WTC11 (cell line): ENCODE measurements around the gene COL4A6. TPM values are rescaled to one million over a fixed set of nuclear protein-coding genes. Genes with fewer than 3 reads are reported as not detected.

Experiments
- ATAC-seq: fragments of 200-7000 bp; cut with Tn5 transposase; 2 replicates; pipeline ENCODE4 v1.10.0; 2021; ENCODE audit warnings: mild to moderate bottlenecking, moderate library complexity
- CTCF ChIA-PET: fragments of 300-600 bp; sonication (Branson Sonifier 250); formaldehyde crosslinking; loops from one replicate; lab custom pipeline; 2021; ENCODE audit warnings: antibody characterized with exemption; lab: Charles Lee
- POLR2A ChIA-PET: fragments of 350-600 bp; sonication (Branson Sonifier 250); formaldehyde crosslinking; loops from one replicate; lab custom pipeline; 2021; ENCODE audit warnings: antibody characterized with exemption; lab: Charles Lee
- DNase-seq: peaks from one replicate; pipeline ENCODE4 v3.0.0; 2021; ENCODE audit warnings: low spot score
- H3K27ac Mint-ChIP-seq: 2 replicates; pipeline ENCODE4 v1.8.0; 2021; ENCODE audit warnings: mixed read lengths
- H3K27me3 Mint-ChIP-seq: 2 replicates; pipeline ENCODE4 v1.8.0; 2021; ENCODE audit warnings: low read depth, mild to moderate bottlenecking, moderate library complexity, mixed read lengths
- H3K36me3 Mint-ChIP-seq: 2 replicates; pipeline ENCODE4 v1.8.0; 2021; ENCODE audit warnings: mixed read lengths
- H3K4me1 Mint-ChIP-seq: 2 replicates; pipeline ENCODE4 v1.8.0; 2022; ENCODE audit warnings: mixed read lengths
- H3K4me3 Mint-ChIP-seq: 2 replicates; pipeline ENCODE4 v1.8.0; 2021; ENCODE audit warnings: mild to moderate bottlenecking, moderate library complexity, mixed read lengths
- H3K9me3 Mint-ChIP-seq: 2 replicates; pipeline ENCODE4 v1.8.0; 2021; ENCODE audit warnings: mixed read lengths
- CBFB ChIP-seq: sonication (generic); formaldehyde crosslinking; IDR thresholded peaks from 2 replicates; pipeline ENCODE4 v1.8.1; 2022; ENCODE audit warnings: mild to moderate bottlenecking, low read depth, missing genetic modification reagents
- CDX4 ChIP-seq: fragments of 250-450 bp; sonication (Bioruptor Pico); IDR thresholded peaks from 2 replicates; pipeline ENCODE4 v1.9.0; 2021; ENCODE audit warnings: moderate library complexity, mild to moderate bottlenecking, inconsistent platforms, borderline replicate concordance
- EMX1 ChIP-seq: fragments of 250-450 bp; sonication (Bioruptor Pico); IDR thresholded peaks from 2 replicates; pipeline ENCODE4 v1.8.0; 2021; ENCODE audit warnings: mild to moderate bottlenecking
- FOXK1 ChIP-seq: sonication (generic); formaldehyde crosslinking; IDR thresholded peaks from 2 replicates; pipeline ENCODE4 v1.8.0; 2022; ENCODE audit warnings: mild to moderate bottlenecking, moderate library complexity, missing genetic modification reagents
- GTF2I ChIP-seq: fragments of 250-450 bp; sonication (Bioruptor Pico); conservative IDR thresholded peaks from 2 replicates; pipeline ENCODE4 v1.4.0; 2021; ENCODE audit warnings: mild to moderate bottlenecking
- IRF1 ChIP-seq: sonication (generic); formaldehyde crosslinking; IDR thresholded peaks from 2 replicates; pipeline ENCODE4 v1.8.0; 2023; ENCODE audit warnings: missing genetic modification reagents
- KAT7 ChIP-seq: sonication (generic); formaldehyde crosslinking; IDR thresholded peaks from 2 replicates; pipeline ENCODE4 v1.8.1; 2023; ENCODE audit warnings: missing genetic modification reagents, mild to moderate bottlenecking, borderline replicate concordance
- NR2C2 ChIP-seq: sonication (generic); formaldehyde crosslinking; IDR thresholded peaks from 2 replicates; pipeline ENCODE4 v1.8.0; 2022; ENCODE audit warnings: mild to moderate bottlenecking, missing genetic modification reagents
- OVOL2 ChIP-seq: fragments of 250-450 bp; sonication (Bioruptor Pico); IDR thresholded peaks from 2 replicates; pipeline ENCODE4 v1.9.0; 2021; ENCODE audit warnings: mild to moderate bottlenecking, borderline replicate concordance
- PRDM15 ChIP-seq: sonication (generic); formaldehyde crosslinking; IDR thresholded peaks from 2 replicates; pipeline ENCODE4 v1.8.0; 2022; ENCODE audit warnings: missing genetic modification reagents
- SMAD4 ChIP-seq: sonication (generic); formaldehyde crosslinking; IDR thresholded peaks from 2 replicates; pipeline ENCODE4 v1.8.0; 2022; ENCODE audit warnings: mild to moderate bottlenecking, missing genetic modification reagents
- SP1 ChIP-seq: sonication (generic); formaldehyde crosslinking; conservative IDR thresholded peaks from 2 replicates; pipeline ENCODE4 v1.8.1; 2022; ENCODE audit warnings: missing genetic modification reagents
- TCF7 ChIP-seq: sonication (generic); formaldehyde crosslinking; IDR thresholded peaks from 2 replicates; pipeline ENCODE4 v1.8.0; 2022; ENCODE audit warnings: mild to moderate bottlenecking, low read depth, missing genetic modification reagents, moderate library complexity
- ZNF396 ChIP-seq: fragments of 250-450 bp; sonication (Bioruptor Pico); IDR thresholded peaks from 2 replicates; pipeline ENCODE4 v1.8.0; 2021; ENCODE audit warnings: mild to moderate bottlenecking, moderate library complexity, borderline replicate concordance
- total RNA-seq: library from RNA; stranded (reverse); gene quantifications from 3 replicates; pipeline ENCODE4 v1.2.3, GENCODE V29; 2021
- TF ChIP-seq, protein P1 (sequence below): sonication (generic); formaldehyde crosslinking; IDR thresholded peaks from 2 replicates; pipeline ENCODE4 v1.8.1; 2022; ENCODE audit warnings: mild to moderate bottlenecking, moderate library complexity, missing genetic modification reagents
- TF ChIP-seq, protein P2 (sequence below): sonication (generic); formaldehyde crosslinking; conservative IDR thresholded peaks from 2 replicates; pipeline ENCODE4 v1.8.1; 2022; ENCODE audit warnings: mild to moderate bottlenecking, missing genetic modification reagents
- TF ChIP-seq, protein P3 (sequence below): fragments of 200-600 bp; IDR thresholded peaks from 2 replicates; pipeline ENCODE4 v1.8.0; 2022; ENCODE audit warnings: antibody characterized with exemption
- TF ChIP-seq, protein P4 (sequence below): sonication (generic); formaldehyde crosslinking; IDR thresholded peaks from 2 replicates; pipeline ENCODE4 v1.8.1; 2023; ENCODE audit warnings: mild to moderate bottlenecking, missing genetic modification reagents

Gene COL4A6
- total RNA-seq, 1 experiment from 2014 or later: 15.2 TPM

GRCh38 chrX:108285356-108285755 lies 152.9 kb downstream of the COL4A6 start:
- H3K4me3 Mint-ChIP-seq: no peak overlapping the region
- H3K36me3 Mint-ChIP-seq: no peaks in the 10 kb centered on the region
- ChIA-PET POLR2A (no interaction called here), CTCF (interaction anchor here (1.1 kb wide), 1 partner anchor 61 kb away, joined by 4 read pairs; no protein-coding TSS in a partner anchor)
- H3K9me3 Mint-ChIP-seq: no peaks in the 10 kb centered on the region
- DNase-seq: no peak
- H3K27me3 Mint-ChIP-seq: no peaks in the 10 kb centered on the region
- no peak overlapping the region for H3K27ac Mint-ChIP-seq
- H3K4me1 Mint-ChIP-seq: no peaks in the 10 kb centered on the region
- ATAC-seq: no peak
- TF ChIP-seq, protein P1, sequence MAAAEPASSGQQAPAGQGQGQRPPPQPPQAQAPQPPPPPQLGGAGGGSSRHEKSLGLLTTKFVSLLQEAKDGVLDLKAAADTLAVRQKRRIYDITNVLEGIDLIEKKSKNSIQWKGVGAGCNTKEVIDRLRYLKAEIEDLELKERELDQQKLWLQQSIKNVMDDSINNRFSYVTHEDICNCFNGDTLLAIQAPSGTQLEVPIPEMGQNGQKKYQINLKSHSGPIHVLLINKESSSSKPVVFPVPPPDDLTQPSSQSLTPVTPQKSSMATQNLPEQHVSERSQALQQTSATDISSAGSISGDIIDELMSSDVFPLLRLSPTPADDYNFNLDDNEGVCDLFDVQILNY: no peak
- TF ChIP-seq CBFB (CRISPR knock-in tag) (no peak), SP1 (CRISPR knock-in tag) (no peak), PRDM15 (CRISPR knock-in tag) (no peak), FOXK1 (CRISPR knock-in tag) (no peak), OVOL2 (CRISPR knock-in tag) (no peak), CDX4 (CRISPR knock-in tag) (no peak), EMX1 (CRISPR knock-in tag) (no peak), IRF1 (CRISPR knock-in tag) (no peak), KAT7 (CRISPR knock-in tag) (no peak), ZNF396 (CRISPR knock-in tag) (no peak), SMAD4 (no peak), NR2C2 (CRISPR knock-in tag) (no peak), GTF2I (CRISPR knock-in tag) (no peak), TCF7 (no peak)
- TF ChIP-seq, protein P2, sequence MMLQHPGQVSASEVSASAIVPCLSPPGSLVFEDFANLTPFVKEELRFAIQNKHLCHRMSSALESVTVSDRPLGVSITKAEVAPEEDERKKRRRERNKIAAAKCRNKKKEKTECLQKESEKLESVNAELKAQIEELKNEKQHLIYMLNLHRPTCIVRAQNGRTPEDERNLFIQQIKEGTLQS (CRISPR knock-in tag): no peak
- TF ChIP-seq, protein P3, sequence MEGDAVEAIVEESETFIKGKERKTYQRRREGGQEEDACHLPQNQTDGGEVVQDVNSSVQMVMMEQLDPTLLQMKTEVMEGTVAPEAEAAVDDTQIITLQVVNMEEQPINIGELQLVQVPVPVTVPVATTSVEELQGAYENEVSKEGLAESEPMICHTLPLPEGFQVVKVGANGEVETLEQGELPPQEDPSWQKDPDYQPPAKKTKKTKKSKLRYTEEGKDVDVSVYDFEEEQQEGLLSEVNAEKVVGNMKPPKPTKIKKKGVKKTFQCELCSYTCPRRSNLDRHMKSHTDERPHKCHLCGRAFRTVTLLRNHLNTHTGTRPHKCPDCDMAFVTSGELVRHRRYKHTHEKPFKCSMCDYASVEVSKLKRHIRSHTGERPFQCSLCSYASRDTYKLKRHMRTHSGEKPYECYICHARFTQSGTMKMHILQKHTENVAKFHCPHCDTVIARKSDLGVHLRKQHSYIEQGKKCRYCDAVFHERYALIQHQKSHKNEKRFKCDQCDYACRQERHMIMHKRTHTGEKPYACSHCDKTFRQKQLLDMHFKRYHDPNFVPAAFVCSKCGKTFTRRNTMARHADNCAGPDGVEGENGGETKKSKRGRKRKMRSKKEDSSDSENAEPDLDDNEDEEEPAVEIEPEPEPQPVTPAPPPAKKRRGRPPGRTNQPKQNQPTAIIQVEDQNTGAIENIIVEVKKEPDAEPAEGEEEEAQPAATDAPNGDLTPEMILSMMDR: no peak
- TF ChIP-seq, protein P4, sequence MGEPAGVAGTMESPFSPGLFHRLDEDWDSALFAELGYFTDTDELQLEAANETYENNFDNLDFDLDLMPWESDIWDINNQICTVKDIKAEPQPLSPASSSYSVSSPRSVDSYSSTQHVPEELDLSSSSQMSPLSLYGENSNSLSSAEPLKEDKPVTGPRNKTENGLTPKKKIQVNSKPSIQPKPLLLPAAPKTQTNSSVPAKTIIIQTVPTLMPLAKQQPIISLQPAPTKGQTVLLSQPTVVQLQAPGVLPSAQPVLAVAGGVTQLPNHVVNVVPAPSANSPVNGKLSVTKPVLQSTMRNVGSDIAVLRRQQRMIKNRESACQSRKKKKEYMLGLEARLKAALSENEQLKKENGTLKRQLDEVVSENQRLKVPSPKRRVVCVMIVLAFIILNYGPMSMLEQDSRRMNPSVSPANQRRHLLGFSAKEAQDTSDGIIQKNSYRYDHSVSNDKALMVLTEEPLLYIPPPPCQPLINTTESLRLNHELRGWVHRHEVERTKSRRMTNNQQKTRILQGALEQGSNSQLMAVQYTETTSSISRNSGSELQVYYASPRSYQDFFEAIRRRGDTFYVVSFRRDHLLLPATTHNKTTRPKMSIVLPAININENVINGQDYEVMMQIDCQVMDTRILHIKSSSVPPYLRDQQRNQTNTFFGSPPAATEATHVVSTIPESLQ (CRISPR knock-in tag): no peak
